Forelimb muscle (tissue), 1 donor: Measurements from ENCODE around the gene MIA2. TPM values are rescaled to one million over a fixed set of nuclear protein-coding genes. Genes with fewer than 3 reads are reported as not detected.
"Not testable (repeated sequence)": the region's sequence is repeated elsewhere in the genome, so short reads cannot be mapped to it uniquely, and the experiment has no call there.

Experiments
- DNase-seq: peaks from one replicate; pipeline ENCODE4 v3.0.0-alpha.2; 2013; ENCODE audit warnings: low read depth
- polyA plus RNA-seq: library from polyadenylated mRNA; unstranded; fragments of 120-200 nt; gene quantifications from one replicate; pipeline ENCODE4 v1.2.1, GENCODE V29; 2013; ENCODE audit not compliant: insufficient read length

Gene MIA2
- polyA plus RNA-seq, 1 donor = 15.3 TPM

GRCh38 chr14:39229601-39230110, 4.1 kb upstream of the MIA2 start:
- DNase-seq = no peak

- no peak for DNase-seq
Observed at GRCh38 chr14:39230416-39231035, 3.2 kb upstream of the MIA2 start.

GRCh38 chr14:39231751-39232553, 1.8 kb upstream of the MIA2 start:
- DNase-seq = not testable (repeated sequence)

- no peak for DNase-seq
Observed at GRCh38 chr14:39232554-39233415, 930 bp upstream of the MIA2 start.

- DNase-seq = not testable (repeated sequence)
Observed at GRCh38 chr14:39234986-39235385, 1.3 kb downstream of the MIA2 start.

GRCh38 chr14:39235466-39235865, 1.8 kb downstream of the MIA2 start:
- not testable (repeated sequence) for DNase-seq

- no peak for DNase-seq
Observed at GRCh38 chr14:39240769-39241168, 7.1 kb downstream of the MIA2 start.

- no peak for DNase-seq
Observed at GRCh38 chr14:39241637-39242036, 7.9 kb downstream of the MIA2 start.

- no peak for DNase-seq
Observed at GRCh38 chr14:39243831-39244230, 10.1 kb downstream of the MIA2 start.

- DNase-seq = no peak
Observed at GRCh38 chr14:39246618-39247017, 12.9 kb downstream of the MIA2 start.

- no peak for DNase-seq
Observed at GRCh38 chr14:39247256-39247655, 13.5 kb downstream of the MIA2 start.

GRCh38 chr14:39251547-39251946, 17.8 kb downstream of the MIA2 start:
- no peak for DNase-seq

GRCh38 chr14:39257388-39257787, 23.7 kb downstream of the MIA2 start:
- DNase-seq = not testable (repeated sequence)

- DNase-seq = no peak
Observed at GRCh38 chr14:39258782-39259545, 25.2 kb downstream of the MIA2 start.

GRCh38 chr14:39260161-39260560, 26.4 kb downstream of the MIA2 start:
- not testable (repeated sequence) for DNase-seq

GRCh38 chr14:39262214-39262613, 28.5 kb downstream of the MIA2 start:
- not testable (repeated sequence) for DNase-seq

- DNase-seq = no peak
Observed at GRCh38 chr14:39264057-39264456, 30.3 kb downstream of the MIA2 start.

- no peak for DNase-seq
Observed at GRCh38 chr14:39264558-39264957, 30.8 kb downstream of the MIA2 start.

- DNase-seq = no peak
Observed at GRCh38 chr14:39265033-39265432, 31.3 kb downstream of the MIA2 start.

- DNase-seq = no peak
Observed at GRCh38 chr14:39265806-39266524, 32.2 kb downstream of the MIA2 start.

GRCh38 chr14:39266525-39266870, 32.8 kb downstream of the MIA2 start:
- no peak for DNase-seq
